HG03565 (cell line): ENCODE measurements around the gene SH3PXD2A.

ENCODE experiments used
- ATAC-seq: cut with Tn5 transposase; IDR thresholded peaks from one replicate; pipeline ENCODE4 v1.9.1; 2021; ENCODE audit warnings: mild to moderate bottlenecking, moderate library complexity; ENCODE audit not compliant: unreplicated experiment

SH3PXD2A gene

GRCh38 chr10:103834436-103835095 is 20.8 kb downstream of the SH3PXD2A start:
- no peak for ATAC-seq

DNA sequence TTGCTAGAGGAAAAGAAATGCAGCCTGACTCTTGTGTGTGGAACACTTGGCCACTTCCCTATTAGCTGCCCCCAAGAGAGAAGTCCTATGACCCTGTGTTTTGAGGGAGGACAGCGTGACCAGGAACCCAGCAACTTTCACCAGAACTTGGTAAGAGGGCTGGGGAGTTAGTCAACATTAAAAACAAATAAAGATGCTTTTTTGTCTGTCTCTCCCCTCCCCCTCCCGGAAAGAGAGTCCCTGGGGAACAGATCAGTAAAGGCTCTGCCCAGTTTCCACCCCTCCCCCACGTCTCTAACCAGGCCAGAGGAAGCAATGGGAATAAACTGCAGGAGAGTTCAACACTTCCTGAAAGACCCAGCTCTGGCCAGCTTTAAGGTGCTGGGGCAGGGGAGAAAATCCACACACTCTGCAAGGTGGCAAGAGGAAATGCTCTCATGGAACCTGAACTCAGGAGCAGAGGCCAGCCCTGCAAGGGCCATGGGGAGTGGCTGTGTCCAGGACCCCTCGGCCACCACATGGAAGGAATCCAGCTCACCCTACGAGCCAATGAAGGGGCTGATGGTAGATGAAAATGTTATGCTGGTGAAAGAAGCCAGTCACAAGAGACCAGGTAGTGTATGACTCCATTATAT is 21.5 kb downstream of the SH3PXD2A start:
- no peak for ATAC-seq

GRCh38 chr10:103832806-103833205 is 22.6 kb downstream of the SH3PXD2A start:
- no peak for ATAC-seq

GRCh38 chr10:103829838-103830465 is 25.4 kb downstream of the SH3PXD2A start:
- ATAC-seq, result no peak

DNA sequence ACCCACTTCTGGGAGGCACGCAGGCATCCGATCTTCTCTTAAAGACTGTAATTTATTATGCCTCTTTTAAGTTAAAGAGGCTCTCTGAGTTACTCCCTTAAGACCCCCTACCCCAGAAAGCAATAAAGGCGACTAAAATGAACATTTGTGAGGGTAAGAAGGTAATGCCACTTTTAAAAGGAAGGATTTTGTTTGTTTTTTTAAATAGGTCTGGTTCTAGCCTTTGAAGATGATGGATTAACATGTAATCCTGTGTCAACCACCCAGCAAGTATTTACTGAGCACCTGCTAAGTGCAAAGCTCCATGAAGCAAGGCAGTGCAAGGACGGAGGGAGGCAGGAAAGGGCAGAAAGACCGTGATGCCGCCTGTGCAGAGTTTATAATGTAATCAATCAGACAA is 26.1 kb downstream of the SH3PXD2A start:
- ATAC-seq, result no peak

DNA sequence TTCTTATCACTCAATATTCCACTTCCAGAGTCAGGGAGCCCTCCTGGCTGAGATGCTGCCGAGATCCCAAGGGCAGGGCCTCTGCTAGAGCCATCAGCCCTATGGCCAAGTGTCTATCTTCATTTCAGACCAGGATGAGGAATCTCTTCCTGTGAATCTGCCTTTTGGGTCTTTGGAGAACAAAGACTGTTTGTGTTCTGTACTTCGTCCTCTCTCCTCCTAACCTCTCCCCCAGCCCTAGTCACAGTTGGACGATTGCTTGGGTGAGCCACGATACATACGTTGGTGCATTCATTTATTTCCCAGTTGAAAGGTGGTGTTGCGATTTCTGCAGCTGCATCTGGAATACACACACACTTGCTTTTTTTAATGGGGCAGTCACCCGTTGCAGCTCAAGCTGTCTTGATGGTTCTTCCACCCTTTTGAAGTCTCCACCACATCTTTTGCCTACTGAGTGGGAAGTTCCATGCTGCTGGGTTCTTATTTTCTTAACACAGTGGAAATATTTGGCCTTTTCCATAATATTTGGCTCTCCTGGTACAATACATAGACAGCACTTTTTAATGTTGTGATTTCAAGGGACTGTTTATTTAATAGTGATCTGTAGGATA is 26.7 kb downstream of the SH3PXD2A start:
- ATAC-seq, result no peak

DNA sequence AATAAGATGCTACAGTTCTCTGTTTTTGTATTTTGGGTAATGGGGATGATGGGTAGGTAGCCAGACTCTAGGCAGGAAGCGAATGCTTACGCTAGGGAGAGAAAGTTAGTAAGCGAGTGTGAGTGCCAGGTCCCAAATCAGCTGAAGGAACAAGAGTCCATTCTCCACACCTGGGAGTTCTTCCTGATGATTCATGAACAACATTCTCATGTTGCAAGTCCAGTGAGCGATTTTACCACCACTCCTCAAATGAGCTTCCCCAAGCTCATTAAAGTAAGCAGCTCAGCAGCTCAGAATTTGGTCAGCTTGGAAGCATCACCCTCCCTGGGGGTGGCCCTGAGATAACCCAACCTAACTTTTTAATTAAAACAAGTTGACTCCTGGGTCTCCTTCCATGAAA is 27.3 kb downstream of the SH3PXD2A start:
- ATAC-seq, result no peak

DNA sequence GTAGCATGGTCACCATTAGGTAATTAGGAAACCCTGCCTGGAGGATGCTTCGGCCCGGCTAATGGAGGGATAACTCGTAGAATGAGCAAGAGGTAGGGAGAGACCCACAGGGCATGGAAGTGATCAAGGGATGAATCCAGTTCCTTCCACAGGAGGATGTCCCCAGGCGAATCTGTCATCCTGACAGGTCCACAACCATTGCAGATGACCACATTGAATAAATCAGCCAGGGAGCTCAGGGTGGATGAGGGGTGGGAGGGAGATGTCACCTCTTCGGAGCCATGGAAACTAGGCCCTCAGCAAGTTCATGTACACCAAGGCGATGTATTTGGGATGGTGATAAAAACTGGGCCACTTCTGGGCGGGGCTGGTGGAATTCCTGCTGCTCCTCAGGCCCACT is 28.5 kb downstream of the SH3PXD2A start:
- no peak for ATAC-seq

GRCh38 chr10:103824281-103824680 is 31.1 kb downstream of the SH3PXD2A start:
- ATAC-seq, result no peak

GRCh38 chr10:103823706-103824272 is 31.6 kb downstream of the SH3PXD2A start:
- no peak for ATAC-seq

DNA sequence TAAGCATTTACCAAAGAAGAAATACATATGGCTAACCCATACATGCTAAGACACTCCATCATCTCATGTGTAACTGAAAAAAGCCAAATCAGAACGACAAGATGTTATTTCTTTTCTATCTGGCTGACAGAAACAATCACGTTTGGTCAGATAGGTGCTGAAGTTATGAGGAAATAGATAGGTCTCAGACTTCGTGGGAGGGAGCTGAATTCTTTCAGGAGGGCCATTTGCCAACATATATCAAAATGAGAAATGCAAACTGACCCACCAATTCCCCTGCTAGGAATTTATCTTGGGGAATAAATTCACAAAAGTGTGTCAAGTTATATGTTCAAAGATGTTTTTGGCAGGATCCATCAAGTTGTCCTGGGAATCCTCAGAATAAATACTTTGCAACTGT is 32.6 kb downstream of the SH3PXD2A start:
- ATAC-seq, result no peak

DNA sequence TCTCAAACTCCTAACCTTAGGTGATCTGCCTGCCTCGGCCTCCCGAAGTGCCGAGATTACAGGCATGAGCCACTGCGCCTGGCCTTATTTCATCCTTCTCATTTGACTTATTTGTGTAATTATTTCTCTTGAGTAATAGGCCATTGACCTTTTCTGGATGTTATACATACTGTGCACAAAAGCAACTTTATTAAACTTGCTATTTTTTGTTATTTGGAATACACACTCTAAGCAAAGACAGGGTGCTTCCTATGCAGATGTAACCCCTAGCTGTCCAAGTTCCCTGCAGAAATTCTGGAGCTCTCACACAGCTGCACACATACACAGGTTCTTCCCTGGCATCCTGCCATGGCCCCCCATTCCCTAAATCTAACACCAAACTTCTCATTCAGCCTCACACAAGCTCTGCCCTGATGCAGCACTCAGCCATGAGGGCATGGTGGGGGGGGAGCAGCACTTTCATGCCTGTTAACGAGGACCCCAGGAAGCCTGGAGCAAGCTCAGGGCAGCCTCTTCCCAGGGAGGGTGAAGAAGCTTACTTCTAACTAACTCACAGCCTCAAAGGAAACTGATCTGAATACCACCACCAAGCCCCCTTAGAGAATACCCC is 33.2 kb downstream of the SH3PXD2A start:
- no peak for ATAC-seq

- ATAC-seq, result no peak
These were observed 35.0 kb downstream of the SH3PXD2A start for GRCh38 chr10:103820101-103821062.

- ATAC-seq, result no peak
These were observed 35.9 kb downstream of the SH3PXD2A start for GRCh38 chr10:103819493-103819892.

- no peak for ATAC-seq
These were observed 36.5 kb downstream of the SH3PXD2A start for GRCh38 chr10:103818765-103819374.

GRCh38 chr10:103818105-103818504 is 37.3 kb downstream of the SH3PXD2A start:
- no peak for ATAC-seq

DNA sequence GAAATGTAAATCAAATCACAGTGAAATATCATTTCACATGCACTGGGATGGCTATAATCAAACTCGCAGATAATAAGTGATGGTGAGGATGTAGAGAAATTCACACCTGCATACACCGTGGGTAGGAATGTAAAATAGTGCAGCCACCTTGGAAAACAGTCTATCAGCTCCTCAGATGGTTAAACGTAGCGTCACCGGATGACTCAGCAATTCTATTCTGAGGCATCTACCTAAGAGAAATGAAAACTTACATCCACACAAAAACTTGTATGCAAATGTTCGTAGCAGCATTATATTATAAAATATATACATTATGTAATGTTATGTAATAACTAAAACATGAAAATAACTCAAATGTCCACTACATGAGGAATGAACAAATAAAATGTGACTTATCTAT is 38.9 kb downstream of the SH3PXD2A start:
- no peak for ATAC-seq

- no peak for ATAC-seq
These were observed 40.6 kb downstream of the SH3PXD2A start for GRCh38 chr10:103814626-103815370.

DNA sequence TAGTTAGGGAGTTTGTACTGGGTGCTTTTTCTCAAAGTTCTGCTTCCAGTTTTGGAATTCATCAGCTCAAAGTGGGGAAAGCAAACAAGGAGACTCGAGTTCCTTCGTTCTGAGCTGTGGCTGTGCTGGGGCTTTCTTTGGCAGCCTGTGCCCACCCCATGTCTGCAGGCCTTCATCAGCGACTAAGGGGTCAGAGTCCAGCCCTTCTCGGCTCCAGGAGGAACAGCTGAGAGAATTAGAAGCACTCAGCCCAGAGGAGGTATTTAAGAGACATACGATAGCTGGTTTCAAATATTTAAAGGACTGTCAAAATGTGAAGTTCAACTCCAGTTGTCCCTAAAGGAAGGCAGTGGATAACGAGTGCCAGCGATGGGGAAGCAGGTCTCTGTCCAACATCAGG is 41.3 kb downstream of the SH3PXD2A start:
- ATAC-seq, result no peak
